ENCODE measurements around the gene CALML5. TPM values are rescaled to one million over a fixed set of nuclear protein-coding genes. Genes with fewer than 3 reads are reported as not detected.

The CALML5 gene
- polyA plus RNA-seq, 1 donor from 2014 or later, result not detected

GRCh38 chr10:5480162-5480941 is 19.0 kb downstream of the CALML5 start:
- no peaks in the 10 kb centered on the region for H3K9me2 ChIP-seq (ENCODE audit: insufficient read depth, low read length)
- no peak overlapping the region for H3K4me2 ChIP-seq (ENCODE audit: low read length)
- H3K79me2 ChIP-seq (replicated peaks; ENCODE audit: insufficient read depth, low read length), result no peaks in the 10 kb centered on the region
- H3K27me3 ChIP-seq (ENCODE audit: insufficient read depth, low read depth, low read length), result no peaks in the 10 kb centered on the region
- no peaks in the 10 kb centered on the region for H4K20me1 ChIP-seq (ENCODE audit: insufficient read depth)
- no peak for TF ChIP-seq SMC3 (conservative IDR thresholded peaks at IDR 0.05; ENCODE audit: poor library complexity)
- no peak for TF ChIP-seq RAD21 (conservative IDR thresholded peaks at IDR 0.05)
- TF ChIP-seq CTCF (IDR thresholded peaks at IDR 0.05; ENCODE audit: poor library complexity, severe bottlenecking), result no peak
- TF ChIP-seq REST (IDR thresholded peaks at IDR 0.05; ENCODE audit: borderline replicate concordance), result no peak
- no peak for TF ChIP-seq MXI1 (conservative IDR thresholded peaks at IDR 0.05; ENCODE audit: poor library complexity, severe bottlenecking)
- no peak for TF ChIP-seq TAF1 (IDR thresholded peaks at IDR 0.05; ENCODE audit: low read depth)
- TF ChIP-seq POLR2AphosphoS5 (IDR thresholded peaks at IDR 0.05), result no peak
- no peak for TF ChIP-seq EZH2 (IDR thresholded peaks at IDR 0.05; ENCODE audit: borderline replicate concordance, insufficient read depth, low read length, poor library complexity, severe bottlenecking)
- no peak for TF ChIP-seq EP300 (conservative IDR thresholded peaks at IDR 0.05; ENCODE audit: poor library complexity, severe bottlenecking)
- H3K9ac ChIP-seq (ENCODE audit: low read length), result no peak overlapping the region
- H3K9me3 ChIP-seq (ENCODE audit: low read length), result no peaks in the 10 kb centered on the region
- no peak overlapping the region for H3K27ac ChIP-seq (ENCODE audit: low read length)
- no peak overlapping the region for H2AFZ ChIP-seq (ENCODE audit: low read depth, low read length)
- H3F3A ChIP-seq (ENCODE audit: insufficient read depth, low read length, poor library complexity, severe bottlenecking), result no peaks in the 10 kb centered on the region
- no peak overlapping the region for H3K4me3 ChIP-seq (ENCODE audit: low read length)
- H3K36me3 ChIP-seq (ENCODE audit: insufficient read depth, low read length), result no peaks in the 10 kb centered on the region

GRCh38 chr10:5479481-5480161 is 19.7 kb downstream of the CALML5 start:
- TF ChIP-seq MXI1 (conservative IDR thresholded peaks at IDR 0.05; ENCODE audit: poor library complexity, severe bottlenecking) (no peak), TAF1 (IDR thresholded peaks at IDR 0.05; ENCODE audit: low read depth) (no peak)
- no peaks in the 10 kb centered on the region for H3K27me3 ChIP-seq (ENCODE audit: insufficient read depth, low read depth, low read length)
- H3K27ac ChIP-seq (ENCODE audit: low read length), result no peak overlapping the region
- no peaks in the 10 kb centered on the region for H4K20me1 ChIP-seq (ENCODE audit: insufficient read depth)
- H3K9ac ChIP-seq (ENCODE audit: low read length), result no peak overlapping the region
- H3K4me2 ChIP-seq (ENCODE audit: low read length), result no peak overlapping the region
- H3K36me3 ChIP-seq (ENCODE audit: insufficient read depth, low read length), result no peaks in the 10 kb centered on the region
- no peak overlapping the region for H3K4me3 ChIP-seq (ENCODE audit: low read length)
- H3F3A ChIP-seq (ENCODE audit: insufficient read depth, low read length, poor library complexity, severe bottlenecking), result no peaks in the 10 kb centered on the region
- no peak overlapping the region for H2AFZ ChIP-seq (ENCODE audit: low read depth, low read length)
- H3K9me3 ChIP-seq (ENCODE audit: low read length), result no peaks in the 10 kb centered on the region
- H3K9me2 ChIP-seq (ENCODE audit: insufficient read depth, low read length), result no peaks in the 10 kb centered on the region
- H3K79me2 ChIP-seq (replicated peaks; ENCODE audit: insufficient read depth, low read length), result no peaks in the 10 kb centered on the region

All from neural cell (in vitro differentiated cells).